Stomach (tissue), 4 donors: ENCODE results near the gene MYO18B.

Experiments used
- EP300 ChIP-seq: sonication (generic); formaldehyde crosslinking; IDR thresholded peaks from one replicate; pipeline ENCODE4 v1.6.1; 2017; ENCODE audit warnings: antibody characterized with exemption
- POLR2A ChIP-seq, 4 donors: fragments of 450-650 bp; IDR thresholded peaks; one replicate each; pipeline ENCODE4 v1.6.1; 2016; ENCODE audit warnings: antibody characterized with exemption in 4 of 4, control low read depth in 2 of 4, mild to moderate bottlenecking in 1 of 4, moderate library complexity in 1 of 4
- TF ChIP-seq, protein P1 (sequence below), 7 experiments: fragments of 450-650 bp in 4 of 7; fragments of 200-600 bp in 3 of 7; sonication (generic) in 3 of 7; IDR thresholded peaks; one replicate each; pipeline ENCODE4 v1.5.1; 2016 to 2019; ENCODE audit warnings: antibody characterized with exemption in 7 of 7, control low read depth in 2 of 7, mild to moderate bottlenecking in 1 of 7

DNA sequence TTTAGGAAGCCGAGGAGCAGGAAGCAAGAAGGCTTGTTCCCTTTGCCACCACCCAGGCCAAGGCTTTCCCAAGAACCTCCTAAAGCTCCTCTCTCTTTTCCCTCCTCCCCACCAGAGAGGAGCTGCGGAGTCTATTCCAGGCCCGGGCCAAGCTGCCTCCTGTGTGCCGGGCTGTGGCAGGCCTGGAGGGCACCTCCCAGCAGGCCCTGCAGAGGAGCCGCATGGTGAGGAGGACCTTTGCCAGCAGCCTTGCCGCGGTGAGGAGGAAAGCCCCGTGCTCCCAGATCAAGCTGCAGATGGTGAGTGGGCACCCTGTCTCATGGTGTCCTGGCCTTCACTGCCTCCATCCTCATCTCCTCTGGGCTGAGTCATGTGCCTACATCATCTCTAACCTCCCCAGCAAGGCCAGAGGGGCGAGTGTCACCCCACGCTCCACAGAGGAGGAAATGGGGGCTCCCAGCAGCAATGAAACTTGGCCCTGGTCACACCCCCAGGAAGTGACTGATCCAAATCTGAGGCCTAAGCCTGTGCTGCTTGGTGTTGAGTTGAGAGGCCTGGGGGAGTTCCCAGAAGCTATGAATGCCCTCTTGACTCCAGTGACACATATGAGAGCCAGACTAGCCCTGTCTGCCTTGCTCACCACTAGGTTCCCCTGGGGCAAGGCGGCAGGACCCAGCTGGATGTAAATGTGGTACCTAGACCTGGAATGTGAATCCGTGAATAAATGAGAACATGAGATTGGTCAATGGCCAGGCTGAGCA, 104.2 kb downstream of the MYO18B start:
- TF ChIP-seq, protein P1, sequence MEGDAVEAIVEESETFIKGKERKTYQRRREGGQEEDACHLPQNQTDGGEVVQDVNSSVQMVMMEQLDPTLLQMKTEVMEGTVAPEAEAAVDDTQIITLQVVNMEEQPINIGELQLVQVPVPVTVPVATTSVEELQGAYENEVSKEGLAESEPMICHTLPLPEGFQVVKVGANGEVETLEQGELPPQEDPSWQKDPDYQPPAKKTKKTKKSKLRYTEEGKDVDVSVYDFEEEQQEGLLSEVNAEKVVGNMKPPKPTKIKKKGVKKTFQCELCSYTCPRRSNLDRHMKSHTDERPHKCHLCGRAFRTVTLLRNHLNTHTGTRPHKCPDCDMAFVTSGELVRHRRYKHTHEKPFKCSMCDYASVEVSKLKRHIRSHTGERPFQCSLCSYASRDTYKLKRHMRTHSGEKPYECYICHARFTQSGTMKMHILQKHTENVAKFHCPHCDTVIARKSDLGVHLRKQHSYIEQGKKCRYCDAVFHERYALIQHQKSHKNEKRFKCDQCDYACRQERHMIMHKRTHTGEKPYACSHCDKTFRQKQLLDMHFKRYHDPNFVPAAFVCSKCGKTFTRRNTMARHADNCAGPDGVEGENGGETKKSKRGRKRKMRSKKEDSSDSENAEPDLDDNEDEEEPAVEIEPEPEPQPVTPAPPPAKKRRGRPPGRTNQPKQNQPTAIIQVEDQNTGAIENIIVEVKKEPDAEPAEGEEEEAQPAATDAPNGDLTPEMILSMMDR (IDR thresholded peaks at IDR 0.05): no peak
- TF ChIP-seq POLR2A (IDR thresholded peaks at IDR 0.05): no peak
- no peak for TF ChIP-seq EP300
